NCI-H2227 treated with DMSO at 0.1 percent for 48 hours (cell line): ENCODE measurements around the gene PLPPR3.

Source experiments
- DNase-seq: peaks from one replicate; lab custom pipeline; 2025; lab: John Stamatoyannopoulos, UW

The PLPPR3 gene

DNA sequence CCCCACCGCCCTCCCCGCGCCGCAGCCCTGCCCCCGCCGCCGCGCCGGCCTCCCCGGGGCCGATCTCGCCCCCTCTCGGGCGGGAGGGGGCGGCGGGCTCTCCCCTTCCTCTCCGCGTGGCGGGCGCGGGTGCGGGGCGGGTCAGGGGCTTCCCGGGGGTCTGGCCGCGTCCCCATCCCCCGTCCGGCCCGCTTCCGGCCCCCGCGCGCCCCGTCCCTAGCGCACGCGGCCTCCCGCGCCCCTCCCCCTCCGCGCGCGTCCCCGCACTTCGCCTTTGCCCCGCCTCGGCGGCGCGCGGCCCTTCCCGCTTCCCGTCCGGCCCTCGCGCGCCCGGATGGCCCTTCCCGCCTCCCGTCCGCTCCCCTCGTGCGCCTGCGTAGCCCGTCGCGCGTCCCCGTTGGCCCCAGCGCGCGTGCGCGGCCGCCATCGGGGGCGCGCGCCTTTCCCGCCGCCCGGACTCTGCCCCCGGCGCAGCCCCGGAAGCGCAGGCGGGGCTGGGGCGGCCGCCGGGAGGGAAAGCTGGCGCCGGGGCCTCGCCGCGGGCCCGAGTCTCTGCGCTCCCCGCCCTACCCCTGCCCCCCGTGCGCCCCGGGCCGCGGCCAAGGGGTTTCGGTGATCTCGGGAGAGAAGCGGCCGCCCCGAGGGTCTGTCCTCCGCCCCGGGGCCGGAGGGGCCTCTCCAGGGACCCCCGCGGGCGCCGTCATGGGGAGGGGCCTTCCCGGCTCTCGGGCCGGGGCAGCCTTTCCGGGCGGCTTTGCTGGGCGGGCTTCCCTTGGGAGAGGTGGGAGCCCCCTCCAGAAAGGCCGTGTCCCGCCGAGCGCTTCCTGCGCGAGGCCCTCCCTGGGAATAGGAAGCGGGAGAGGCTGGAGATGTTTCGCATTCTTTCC is 24.0 kb downstream of the PLPPR3 start:
- peak; percentile 60 for DNase-seq

DNA sequence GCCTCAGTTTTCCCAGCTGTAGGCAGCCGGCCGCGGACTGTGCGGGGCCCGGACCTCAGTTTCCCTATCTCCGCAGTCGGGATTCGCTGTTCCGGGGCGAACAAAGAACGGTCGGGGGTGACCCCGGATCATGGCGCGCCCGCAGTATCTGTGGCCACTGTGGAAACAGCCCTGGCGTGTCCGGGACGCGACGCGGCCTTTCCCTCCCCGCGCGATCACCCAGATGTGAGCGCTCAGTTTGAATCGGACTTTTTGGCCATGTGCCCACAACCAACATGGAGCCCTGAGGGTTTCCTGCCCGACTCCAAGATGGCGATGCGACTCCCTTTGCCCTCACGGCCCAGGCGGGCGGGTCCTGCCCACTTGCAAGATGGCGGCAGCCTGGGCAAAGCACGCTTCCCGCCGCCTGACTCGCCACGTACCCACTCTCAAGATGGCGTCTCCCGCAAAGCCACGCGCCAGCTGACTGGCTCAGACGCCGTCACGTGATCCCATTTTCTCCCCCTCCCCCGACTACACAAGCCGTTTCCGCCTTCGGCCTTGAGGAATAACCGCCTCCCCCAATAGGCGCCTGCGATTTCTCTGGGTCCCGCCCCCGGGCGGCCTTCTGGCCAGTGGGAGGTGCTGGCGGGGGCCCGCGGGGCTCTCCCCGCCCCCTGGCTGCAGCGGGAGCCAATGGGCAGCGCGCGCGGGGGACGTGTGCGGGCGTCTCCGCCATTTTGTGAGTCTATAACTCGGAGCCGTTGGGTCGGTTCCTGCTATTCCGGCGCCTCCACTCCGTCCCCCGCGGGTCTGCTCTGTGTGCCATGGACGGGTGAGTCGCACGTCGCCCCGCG is 24.8 kb downstream of the PLPPR3 start, which contains the start of gene PTBP1:
PTBP1 (plus strand) TSS at position 761 of the 836 bp plus-strand sequence; CDS start at position 807, 46 bp downstream.
- peak; percentile 98 for DNase-seq

DNA sequence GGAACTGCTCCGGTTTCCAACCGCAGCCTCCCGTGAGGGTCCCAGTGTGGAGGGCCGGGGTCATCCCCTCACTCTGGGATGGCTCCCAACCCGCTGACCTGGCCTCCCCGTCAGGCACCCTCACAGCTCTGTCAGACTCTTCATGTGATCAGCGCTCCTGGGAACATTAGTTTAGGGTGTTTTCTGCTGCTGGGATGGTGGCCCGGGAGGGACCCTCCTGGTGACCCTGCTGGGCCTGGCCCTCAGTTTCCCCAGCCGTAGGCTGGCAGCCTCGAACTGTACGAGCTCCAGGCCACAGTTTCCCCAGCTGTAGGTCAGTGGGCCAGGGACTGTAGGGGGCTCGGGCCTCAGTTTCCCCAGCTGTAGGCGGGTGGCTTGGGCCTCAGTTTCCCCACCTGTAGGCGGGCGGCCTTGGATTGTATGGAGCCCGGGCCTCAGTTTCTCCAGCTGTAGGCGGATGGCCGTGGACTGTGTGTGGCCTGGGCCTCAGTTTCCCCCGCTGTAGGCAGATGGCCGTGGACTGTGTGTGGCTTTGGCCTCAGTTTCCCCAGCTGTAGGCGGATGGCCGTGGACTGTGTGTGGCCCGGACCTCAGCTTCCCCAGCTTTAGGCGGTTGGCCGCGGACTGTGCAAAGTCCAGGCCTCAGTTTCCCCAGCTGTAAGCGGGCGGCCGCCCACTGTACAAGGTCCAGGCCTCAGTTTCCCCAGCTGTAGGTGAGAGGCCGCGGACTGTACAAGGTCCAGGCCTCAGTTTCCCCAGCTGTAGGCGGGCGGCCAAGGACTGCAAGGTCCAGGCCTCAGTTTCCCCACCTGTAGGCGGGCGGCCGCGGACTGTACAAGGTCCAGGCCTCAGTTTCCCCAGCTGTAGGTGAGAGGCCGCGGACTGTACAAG is 25.8 kb downstream of the PLPPR3 start:
- DNase-seq, result no peak

DNA sequence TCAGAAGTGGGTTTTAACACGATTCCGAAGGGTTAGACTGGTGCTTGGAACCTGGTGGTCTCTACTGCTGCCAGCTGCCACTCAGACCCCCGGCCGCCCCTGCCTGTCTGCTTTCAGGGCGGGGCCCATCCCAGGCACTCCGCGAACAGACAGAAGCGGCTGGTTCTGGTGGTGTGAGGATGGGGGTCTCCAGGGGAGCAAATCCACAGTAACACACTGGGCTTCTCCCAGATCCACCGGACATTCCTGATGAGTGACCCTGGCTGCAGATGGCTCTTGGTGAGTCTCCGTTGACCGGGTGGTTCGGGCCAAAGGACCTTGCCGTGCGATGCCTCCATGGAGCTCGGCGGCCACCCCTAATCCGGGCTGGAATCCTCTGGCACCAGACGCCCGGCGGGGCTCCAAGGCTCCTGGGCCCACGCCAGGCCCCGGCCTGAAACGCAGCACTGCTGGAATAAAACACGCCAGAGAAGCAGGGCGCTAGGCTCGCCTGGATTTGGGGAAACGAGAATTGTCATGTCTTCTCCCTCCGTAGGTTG is 26.6 kb downstream of the PLPPR3 start:
- DNase-seq, result no peak

DNA sequence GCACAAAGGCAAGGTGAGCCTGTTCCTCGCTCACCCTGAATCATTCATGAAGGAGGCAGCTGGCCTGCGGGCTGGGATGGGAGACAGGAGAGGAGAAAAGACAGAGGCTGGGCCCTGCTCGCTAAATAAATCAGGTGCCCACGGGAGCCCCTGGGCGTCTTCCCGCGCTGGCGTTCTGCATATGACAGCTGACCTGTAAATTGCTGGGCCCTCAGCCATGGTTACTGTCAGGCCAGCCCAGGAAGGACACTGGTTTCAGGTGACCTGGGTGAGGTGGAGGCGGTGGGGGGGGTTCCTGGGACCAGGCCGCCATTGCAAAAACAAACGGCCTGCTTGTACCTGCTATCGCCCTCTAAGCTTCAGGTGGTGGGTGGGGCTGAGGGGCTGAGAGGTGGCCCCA is 27.9 kb downstream of the PLPPR3 start:
- no peak for DNase-seq

DNA sequence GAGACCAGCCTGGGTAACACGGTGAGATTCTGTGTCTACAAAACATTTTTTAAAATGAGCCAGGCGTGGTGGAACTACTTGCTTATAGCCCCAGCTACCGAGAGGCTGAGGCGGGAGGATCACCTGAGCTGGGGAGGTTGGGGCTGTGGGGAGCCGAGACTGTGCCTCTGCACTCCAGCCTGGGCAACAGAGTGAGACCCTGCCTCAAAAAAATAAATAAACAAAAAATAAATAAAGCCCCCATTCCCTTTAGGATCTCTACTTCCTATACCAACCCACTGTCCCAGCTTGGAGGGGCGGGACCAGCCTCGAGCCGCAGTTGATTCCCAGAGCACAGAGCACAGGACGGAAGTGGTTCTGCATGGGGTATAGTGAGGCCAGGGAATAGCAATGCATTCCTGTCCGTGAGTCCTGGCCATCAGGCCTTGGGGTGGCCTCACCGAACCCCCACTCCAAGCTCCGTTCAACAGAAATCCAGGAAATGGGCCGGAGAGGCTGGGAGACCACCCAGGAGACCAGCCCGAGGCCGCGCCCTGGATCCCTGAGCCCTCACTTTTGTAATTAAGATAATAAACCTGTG is 29.4 kb downstream of the PLPPR3 start:
- no peak for DNase-seq

DNA sequence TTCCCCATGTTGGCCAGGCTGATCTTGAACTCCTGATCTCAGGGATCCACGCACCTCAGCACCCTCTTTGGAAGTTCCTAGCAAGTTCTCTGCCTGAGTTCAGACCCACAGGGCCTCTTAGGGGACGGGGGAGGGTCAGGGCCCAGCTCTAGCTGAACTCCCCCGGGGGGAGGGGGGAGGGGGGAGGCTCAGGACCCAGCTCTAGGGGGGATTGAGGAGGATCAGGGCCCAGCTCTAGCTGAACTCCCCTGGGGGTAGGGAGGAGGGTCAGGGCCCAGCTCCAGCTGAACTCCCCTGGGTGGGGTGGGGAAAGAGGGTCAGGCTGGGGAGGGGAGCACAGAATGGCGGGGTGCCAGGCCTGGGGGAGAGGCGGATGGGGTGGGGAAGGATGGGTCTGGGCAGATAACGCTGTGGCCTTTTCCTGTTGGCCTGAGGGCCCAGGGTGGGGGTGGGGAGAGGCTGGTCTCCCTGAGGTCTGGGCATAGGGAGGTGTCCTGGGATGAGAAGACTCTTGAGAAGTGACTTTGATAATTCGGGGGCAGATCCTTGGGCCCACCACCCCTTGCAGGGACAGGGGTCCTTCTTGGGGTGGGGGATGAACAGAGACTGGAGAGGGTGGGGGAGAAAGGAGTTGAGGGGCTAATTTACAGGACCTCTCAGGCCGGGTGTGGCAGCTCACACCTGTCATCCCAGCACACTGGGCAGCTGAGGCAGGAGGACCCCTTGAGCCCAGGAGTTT is 30.0 kb downstream of the PLPPR3 start:
- DNase-seq, result no peak

DNA sequence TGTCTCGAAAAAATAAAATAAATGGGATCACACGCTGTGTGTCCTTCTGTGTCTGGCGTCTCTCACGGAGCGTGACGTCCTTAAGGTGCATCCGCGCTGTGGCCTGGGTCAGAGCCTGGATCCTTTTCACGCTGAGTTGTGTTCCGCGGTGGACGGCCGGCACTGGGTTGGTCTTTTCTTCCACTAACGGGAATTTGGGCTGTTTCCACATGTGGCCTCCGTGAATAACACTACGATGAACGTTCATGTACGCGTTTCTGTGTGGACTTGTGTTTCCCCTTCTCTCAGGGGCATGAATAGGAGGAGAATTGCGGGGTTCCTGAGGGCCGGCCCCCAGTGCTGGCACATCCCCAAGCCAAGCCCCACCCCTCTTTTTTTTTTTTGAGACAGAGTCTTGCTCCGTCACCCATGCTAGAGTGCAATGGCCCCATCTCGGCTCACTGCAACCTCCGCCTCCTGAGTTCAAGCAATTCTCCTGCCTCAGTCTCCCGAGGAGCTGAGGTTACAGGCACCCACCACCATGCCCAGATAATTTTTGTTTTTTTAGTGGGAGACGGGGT is 30.7 kb downstream of the PLPPR3 start:
- no peak for DNase-seq

DNA sequence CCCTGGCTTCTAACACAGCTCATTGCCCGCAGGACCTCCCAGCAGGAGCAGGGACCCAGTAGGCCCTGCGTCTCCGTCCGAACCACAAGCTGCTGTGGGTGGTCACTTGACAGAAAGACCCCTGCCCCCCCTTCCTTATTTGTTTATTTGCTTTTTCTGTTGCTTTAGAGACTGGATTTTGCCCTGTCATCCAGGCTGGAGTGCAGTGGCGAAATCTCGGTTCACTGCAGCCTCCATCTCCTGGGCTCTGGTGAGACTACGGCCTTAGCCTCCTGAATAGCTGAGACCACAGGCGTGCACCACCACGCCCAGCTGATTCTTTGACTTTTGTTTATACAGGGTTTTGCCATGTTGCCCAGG is 32.1 kb downstream of the PLPPR3 start:
- DNase-seq, result no peak

DNA sequence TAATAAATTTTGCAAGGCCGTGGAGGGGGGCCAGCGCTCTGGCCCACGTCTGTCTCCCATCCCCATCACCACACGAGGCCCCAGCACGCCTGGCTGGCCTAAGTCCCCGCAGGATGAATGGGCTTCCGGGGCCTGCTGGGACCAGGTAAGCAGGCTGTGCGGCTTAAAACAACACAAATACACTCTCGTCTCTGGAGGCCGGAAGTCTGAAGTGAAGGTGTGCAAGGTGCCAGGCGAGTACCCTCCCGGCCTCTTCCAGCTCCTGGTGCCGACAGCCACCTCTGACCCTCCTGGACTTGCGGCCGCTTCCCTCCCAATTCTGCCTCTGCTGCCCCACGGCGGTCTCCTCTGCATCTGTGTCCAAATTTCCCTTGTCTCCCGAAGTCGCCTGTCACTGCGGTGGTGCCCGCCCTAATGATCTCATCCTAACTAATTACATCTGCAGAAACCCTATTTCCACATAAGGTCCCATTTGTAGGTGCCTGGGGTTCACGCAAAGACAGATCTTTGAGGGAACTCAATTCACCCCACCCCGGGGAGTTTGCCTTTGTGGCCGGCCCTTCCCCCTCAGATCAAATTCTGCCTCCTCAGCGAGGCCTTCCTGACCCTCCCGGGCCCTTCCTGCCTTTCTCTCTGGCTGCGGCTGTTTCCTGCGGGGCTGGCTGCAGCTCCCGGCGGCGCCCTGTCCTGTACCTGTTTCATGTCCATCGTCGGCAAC is 32.6 kb downstream of the PLPPR3 start:
- DNase-seq, result no peak

DNA sequence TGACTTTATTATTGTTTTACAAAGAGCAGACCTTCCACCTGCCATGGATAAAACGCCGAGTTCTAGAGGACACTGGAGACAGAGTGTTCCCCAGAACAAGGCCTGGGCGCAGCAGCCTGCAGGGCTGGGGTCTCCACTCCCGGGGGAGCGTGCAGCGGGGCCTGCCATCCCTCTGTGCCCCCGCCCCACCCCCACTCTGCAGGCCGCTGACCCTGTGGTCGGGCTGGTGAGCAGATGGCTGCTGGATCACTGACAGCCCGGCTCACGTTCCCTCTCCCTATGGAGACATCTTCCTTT is 33.1 kb downstream of the PLPPR3 start:
- no peak for DNase-seq

DNA sequence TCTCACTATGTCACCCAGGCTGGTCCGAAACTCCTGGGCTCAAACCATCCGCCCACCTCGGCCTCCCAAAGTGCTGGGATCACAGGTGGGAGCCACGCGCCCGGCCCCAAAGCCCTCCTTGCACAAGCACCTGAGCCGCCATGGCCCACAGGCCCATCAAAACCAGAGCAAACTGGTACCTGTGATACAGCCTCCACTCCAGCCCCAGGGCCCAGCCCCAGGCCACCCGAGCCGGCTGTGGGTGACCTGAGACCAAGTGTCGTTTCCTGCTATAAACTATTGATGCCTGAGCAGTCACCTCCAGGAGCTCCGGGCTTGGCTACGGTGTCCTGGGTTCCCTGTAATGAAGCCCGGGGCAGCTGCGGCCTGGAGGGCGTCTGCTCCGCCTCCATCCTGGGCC is 34.2 kb downstream of the PLPPR3 start:
- no peak for DNase-seq

DNA sequence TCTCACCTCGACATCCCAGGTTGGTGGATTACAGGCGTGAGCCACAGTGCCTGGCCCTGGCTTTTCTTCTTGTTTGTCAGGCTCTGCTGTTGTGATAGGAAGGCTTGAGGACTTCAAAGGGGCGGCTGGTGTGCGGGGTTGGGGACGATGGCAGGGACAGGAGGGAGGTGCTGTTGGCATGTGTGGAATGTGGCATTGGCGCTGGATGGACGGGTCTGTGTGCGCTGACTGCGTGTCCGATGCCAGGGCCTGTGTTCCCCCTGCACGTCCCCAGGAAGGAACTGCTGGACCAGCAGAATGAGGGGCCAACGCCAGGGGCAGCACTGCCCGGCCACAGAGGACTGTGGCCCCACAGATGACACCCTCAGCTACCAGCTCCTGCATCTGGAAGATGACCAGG is 37.2 kb downstream of the PLPPR3 start:
- DNase-seq, result no peak

DNA sequence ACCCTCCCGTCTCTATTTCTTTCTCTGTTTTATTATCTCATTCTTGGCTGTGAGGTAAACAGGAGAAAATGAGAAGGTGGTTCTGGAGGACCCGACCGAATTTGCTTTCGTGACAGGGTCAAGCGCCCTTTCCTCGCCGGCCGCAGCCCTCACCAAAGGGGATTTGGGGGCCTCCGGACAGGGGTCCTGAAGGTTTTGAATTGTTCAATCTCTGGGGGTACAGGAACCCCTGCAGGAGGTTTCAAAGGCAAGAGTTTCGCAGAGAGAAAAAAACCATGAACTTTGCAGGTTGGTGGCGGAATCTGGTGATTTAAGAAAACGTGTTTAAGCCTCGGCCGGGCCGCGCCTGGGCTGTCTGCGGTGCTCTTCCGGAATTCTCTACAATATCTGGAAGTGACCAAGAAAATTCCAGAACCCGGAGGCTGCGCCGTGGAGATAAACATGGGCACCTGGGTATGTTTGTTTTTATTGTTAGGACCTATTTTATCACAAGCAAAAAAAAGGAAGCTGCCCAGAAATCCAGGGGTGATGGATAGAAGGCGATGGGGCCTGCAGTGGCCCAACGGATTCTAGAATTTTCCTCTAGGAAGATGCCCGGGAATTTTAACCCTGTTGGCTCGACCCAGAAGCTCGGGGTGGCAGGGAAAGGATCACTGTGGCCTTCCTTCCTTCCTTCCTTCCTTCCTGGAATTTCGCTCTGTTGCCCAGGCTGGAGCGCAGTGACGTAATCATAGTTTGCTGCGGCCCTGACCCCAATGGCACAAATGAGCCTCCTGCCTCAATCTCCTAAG is 38.7 kb downstream of the PLPPR3 start:
- no peak for DNase-seq

DNA sequence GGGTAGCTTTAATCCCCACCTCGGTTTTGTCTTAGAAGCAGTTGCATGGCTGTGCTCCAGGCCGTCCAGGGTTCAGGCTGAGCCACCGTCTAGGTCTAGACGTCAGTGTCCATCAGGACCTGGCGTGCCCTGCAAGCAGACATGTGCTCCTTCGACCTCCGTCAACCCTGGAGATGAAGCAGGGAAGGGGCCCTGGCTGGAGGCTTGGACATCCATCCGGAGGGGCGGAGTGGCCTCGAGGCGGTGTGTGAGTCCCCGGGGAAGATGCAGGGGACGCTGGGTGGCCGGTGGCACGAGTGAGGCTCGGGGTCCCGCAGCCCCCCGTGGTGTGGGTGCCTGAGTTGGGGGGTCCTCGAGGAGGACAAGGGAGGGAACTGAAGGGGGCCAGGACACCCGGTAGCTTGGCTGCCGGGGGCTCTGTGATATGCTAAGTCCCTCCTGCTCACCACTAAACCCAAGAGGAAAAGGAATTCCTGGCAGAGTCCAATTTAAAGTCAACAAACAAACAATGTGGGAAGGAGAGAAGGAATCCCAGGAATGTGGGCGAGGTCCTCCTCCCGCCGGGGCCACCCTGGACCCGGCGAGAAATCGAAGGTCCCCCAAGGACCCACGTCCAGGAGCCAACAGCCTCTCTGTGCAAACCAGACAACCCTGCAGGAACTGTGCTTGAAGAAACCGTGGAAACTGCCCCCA is 39.4 kb downstream of the PLPPR3 start:
- DNase-seq, result no peak

DNA sequence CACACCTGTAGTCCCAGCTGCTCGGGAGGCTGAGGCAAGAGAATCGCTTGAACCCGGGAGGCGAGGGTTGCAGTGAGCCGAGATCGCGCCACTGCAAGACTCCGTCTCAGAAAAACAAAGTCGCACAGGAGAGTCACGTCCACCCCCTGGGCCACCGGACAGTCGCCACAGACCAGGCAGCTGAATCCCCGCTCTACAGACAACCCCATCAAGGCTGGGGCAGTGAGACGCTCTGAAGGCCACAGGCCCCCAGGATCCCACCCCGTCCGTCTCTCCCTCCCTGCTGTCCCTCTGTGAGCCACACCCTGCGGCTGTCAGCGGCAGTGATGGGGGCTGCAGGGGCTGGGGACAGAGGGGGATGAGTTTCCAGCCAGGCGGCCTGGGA is 40.0 kb downstream of the PLPPR3 start:
- no peak for DNase-seq

DNA sequence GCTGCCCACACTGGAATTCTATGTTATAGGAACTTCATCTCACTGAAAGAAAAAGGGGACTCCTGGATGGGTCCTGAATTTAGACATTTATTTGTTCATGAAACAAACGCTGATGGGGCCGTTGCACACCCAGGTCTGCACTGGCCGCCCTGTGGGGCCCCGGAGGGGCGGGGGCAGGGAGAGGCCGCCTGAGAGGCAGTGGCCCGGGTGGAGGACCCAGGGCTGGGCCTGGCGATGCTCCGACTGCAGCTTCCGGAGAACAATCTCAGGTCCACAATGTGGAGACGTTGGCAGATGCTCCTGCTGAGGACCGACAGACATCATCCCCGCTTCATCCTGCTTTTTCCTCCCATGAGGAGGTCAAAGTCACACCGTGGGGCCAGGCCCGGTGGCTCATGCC is 40.8 kb downstream of the PLPPR3 start:
- no peak for DNase-seq

DNA sequence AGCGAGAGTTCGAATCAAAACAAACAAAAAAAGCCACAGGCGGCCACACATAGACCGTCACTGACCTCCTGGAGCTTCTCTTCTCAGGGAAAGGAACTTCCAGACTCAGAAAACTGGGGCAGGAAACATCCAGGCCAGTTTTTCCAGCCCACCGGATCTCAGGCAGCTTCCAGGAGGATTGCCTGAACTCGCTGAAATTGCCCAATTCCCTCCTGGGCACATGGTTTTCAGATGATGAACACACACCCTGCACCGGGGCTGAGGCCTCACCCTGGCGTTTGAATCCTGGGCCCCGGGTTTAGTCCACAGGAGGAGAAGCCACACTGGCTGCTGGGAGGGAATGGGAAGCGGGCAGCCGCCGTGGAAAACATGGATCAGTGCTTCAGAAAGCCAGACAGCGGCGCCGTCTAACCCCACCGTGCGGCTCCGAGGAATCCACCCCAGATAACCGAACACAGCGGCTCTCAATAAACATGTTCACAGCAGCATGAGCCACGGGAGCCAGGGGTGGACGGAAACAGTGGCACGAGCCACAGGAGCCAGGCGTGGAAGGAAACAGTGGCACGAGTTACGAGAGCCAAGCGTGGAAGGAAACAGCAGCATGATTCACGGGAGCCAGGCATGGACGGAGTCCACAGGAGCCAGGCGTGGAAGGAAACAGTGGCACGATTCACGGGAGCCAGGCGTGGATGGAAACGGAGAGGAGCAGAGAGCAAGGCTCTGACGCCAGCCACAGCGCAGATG is 42.7 kb downstream of the PLPPR3 start:
- DNase-seq, result no peak
